ENCODE data around the gene POU2F2. TPM values are rescaled to one million over a fixed set of nuclear protein-coding genes. Genes with fewer than 3 reads are reported as not detected.
"Not testable (repeated sequence)": the region's sequence is repeated elsewhere in the genome, so short reads cannot be mapped to it uniquely, and the experiment has no call there.

Gene POU2F2
- total and polyA plus RNA-seq, 12 donors = 0.72 to 17.2 (median 3.1) TPM

DNA sequence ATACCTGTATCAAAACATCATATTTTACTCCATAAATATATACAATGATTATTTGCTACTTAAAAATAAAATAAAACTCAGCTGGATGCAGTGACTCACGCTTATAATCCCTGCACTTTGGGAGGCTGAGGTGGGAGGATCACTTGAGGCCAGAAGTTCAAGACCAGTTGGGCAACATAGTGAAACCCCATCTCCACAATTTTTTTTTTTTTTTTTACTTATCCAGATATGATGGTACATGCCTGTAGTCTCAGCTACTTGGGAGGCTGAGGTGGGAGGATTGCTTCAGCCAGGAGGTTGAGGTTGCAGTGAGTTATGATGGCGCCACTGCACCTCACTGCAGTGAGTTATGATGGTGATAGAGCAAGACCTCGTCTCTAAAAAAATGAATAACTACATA is 22.4 kb downstream of the POU2F2 start:
- no peak for TF ChIP-seq POLR2A (IDR thresholded peaks at IDR 0.05)
- TF ChIP-seq, protein P1, sequence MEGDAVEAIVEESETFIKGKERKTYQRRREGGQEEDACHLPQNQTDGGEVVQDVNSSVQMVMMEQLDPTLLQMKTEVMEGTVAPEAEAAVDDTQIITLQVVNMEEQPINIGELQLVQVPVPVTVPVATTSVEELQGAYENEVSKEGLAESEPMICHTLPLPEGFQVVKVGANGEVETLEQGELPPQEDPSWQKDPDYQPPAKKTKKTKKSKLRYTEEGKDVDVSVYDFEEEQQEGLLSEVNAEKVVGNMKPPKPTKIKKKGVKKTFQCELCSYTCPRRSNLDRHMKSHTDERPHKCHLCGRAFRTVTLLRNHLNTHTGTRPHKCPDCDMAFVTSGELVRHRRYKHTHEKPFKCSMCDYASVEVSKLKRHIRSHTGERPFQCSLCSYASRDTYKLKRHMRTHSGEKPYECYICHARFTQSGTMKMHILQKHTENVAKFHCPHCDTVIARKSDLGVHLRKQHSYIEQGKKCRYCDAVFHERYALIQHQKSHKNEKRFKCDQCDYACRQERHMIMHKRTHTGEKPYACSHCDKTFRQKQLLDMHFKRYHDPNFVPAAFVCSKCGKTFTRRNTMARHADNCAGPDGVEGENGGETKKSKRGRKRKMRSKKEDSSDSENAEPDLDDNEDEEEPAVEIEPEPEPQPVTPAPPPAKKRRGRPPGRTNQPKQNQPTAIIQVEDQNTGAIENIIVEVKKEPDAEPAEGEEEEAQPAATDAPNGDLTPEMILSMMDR (IDR thresholded peaks at IDR 0.05) = no peak
- no peaks in the 10 kb centered on the region for H3K36me3 ChIP-seq (replicated peaks in 1 of 2)
- H3K9me3 ChIP-seq (replicated peaks in 1 of 3) = no peaks in the 10 kb centered on the region
- 72 to 82% (median 77%) methylated on average over 3 of the region's 3 CpGs for WGBS, 4 donors
- H3K4me3 ChIP-seq = no peak overlapping the region
- H3K4me1 ChIP-seq (replicated peaks in 1 of 2) = no peaks in the 10 kb centered on the region
- no peak overlapping the region for H3K27ac ChIP-seq
- no peak for DNase-seq
- intact Hi-C loops (cut with DNase I) = no loop called here
- H3K27me3 ChIP-seq = no peaks in the 10 kb centered on the region

DNA sequence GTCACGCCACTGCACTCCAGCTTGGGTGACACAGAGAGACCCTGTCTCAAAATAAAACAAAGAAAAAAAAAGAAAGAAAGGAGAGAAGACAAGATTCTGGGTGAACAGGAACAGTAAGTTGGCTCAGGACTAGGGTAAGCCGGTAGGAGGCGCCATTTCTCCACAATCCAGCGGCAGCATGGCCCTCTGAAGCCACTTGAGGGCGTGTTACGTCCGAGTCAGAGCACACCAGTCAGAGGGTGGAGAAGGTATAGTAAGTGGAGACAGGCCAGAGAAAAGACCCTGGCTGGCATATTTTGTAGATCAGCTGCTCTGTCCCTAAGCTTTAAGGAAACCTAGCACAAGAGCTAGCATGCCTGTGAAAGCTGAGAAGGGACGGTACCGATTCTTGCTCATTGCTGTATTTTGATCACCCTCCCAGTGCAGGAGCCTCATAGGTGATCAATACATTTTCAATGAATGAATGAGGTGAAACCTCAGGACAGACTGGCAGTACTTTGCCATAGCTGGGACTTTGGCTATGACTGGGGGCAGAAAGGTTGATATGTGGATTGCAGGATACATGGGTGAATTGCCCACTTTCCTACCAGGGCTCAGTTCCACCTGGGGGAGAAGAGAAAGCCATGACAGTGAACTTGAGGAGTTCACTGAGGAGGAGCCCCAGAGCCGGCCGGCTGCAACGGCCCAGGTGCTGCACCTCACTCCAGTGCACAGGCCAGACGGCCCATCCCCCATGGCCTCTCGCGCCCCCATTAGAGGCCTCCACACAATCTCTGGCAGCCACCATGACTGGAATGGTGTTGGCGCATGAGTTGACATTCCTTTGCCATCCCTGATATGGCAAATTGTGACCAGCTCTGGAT is 23.5 kb downstream of the POU2F2 start:
- Histone ChIP-seq H3K9me3 (replicated peaks in 1 of 3) (no peaks in the 10 kb centered on the region), H3K4me1 (replicated peaks in 1 of 2) (no peaks in the 10 kb centered on the region), H3K36me3 (replicated peaks in 1 of 2) (no peaks in the 10 kb centered on the region), H3K4me3 (no peak overlapping the region), H3K27me3 (no peaks in the 10 kb centered on the region), H3K27ac (no peak overlapping the region)
- DNase-seq = peak; percentile 63 to 92 (median 77)
- no peak for TF ChIP-seq POLR2A (IDR thresholded peaks at IDR 0.05)
- TF ChIP-seq, protein P1 (IDR thresholded peaks at IDR 0.05) = peak; percentile 78 to 99 (median 89)
- intact Hi-C loops (cut with DNase I) = no loop called here
- WGBS, 4 donors = 29 to 40% (median 38%) methylated on average over 16 of the region's 16 CpGs

DNA sequence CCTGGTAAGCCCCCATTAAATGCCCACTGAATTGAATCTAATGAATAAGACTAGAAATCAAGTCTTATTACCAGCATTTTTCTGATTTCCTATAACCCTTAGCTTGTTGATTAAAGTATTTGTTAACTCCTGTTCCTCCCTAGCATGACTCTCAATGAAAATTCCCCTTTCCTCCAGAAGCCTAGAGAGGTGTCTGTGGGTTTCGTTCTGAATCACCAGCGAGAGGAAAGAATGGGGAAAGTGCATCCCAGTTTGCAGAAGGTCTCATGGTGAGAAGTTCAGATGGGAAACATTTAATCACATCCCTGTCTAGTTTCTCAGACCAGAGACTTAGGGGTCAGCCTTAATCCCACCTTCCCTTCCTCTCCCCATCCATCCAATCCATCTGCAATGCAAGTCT is 26.9 kb downstream of the POU2F2 start:
- no peak for TF ChIP-seq POLR2A (IDR thresholded peaks at IDR 0.05)
- TF ChIP-seq, protein P1 (IDR thresholded peaks at IDR 0.05) = no peak
- Histone ChIP-seq H3K4me3 (no peak overlapping the region), H3K36me3 (replicated peaks in 1 of 2) (no peaks in the 10 kb centered on the region), H3K27me3 (no peaks in the 10 kb centered on the region), H3K27ac (no peak overlapping the region), H3K9me3 (replicated peaks in 1 of 3) (no peaks in the 10 kb centered on the region), H3K4me1 (replicated peaks in 1 of 2) (no peaks in the 10 kb centered on the region)
- DNase-seq = no peak
- intact Hi-C loops (cut with DNase I) = no loop called here
- 59 to 77% (median 66%) methylated on average over 2 of the region's 2 CpGs for WGBS, 4 donors

DNA sequence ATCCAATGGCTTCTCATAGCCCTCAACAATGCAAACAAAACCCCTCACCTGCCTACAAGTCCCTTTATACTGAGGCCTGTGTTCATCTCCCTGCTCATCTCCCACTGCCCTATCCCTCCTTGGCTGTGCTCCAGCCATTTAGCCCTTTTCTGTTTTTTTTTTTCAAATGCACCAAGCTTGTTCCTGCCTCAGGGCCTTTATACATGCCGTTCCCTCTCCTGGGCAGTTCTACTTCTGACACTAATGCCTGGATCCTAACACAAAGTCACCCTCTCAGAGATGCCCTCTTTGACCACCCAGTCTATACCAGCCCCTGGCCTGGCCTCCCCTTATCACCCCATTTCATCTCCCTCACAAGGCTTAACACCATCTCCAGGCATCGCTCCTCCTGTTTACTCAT is 29.4 kb downstream of the POU2F2 start:
- H3K9me3 ChIP-seq (replicated peaks in 1 of 3) = no peaks in the 10 kb centered on the region
- no peaks in the 10 kb centered on the region for H3K36me3 ChIP-seq (replicated peaks in 1 of 2)
- H3K4me1 ChIP-seq (replicated peaks in 1 of 2) = no peaks in the 10 kb centered on the region
- no peak overlapping the region for H3K27ac ChIP-seq
- no peaks in the 10 kb centered on the region for H3K27me3 ChIP-seq
- TF ChIP-seq POLR2A (IDR thresholded peaks at IDR 0.05) = no peak
- TF ChIP-seq, protein P1 (IDR thresholded peaks at IDR 0.05) = no peak
- DNase-seq = no peak
- intact Hi-C loops (cut with DNase I) = no loop called here
- no peak overlapping the region for H3K4me3 ChIP-seq
- WGBS, 4 donors = 84 to 93% (median 86%) methylated on average over 2 of the region's 2 CpGs

DNA sequence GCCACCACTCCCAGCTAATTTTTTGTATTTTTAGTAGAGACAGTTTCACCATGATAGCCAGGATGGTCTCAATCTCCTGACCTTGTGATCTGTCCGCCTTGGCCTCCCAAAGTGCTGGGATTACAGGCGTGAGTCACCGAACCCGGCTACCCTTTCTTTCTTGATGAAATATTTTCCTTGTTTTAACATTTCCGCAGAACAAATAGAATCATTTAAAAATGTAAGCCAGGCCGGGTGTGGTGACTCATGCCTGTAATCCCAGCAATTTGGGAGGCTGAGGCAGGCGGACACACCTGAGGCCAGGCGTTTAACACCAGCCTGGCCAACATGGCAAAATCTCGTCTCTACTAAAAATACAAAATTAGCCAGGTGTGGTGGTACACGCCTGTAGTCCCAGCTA is 32.0 kb downstream of the POU2F2 start:
- H3K27me3 ChIP-seq; H3K4me3 ChIP-seq; H3K4me1 ChIP-seq (replicated peaks in 1 of 2); intact Hi-C loops (cut with DNase I); H3K27ac ChIP-seq; DNase-seq; H3K36me3 ChIP-seq (replicated peaks in 1 of 2); H3K9me3 ChIP-seq (replicated peaks in 1 of 3): not testable (repeated sequence)
- 77 to 89% (median 84%) methylated on average over 10 of the region's 10 CpGs for WGBS, 4 donors

Measured in adrenal gland (tissue), 12 donors.